ENCODE results near the gene PSG1.
A peak's percentile ranks its signal among the peaks of the same experiment; 100 is the strongest.
"Not testable (repeated sequence)": the region's sequence is repeated elsewhere in the genome, so short reads cannot be mapped to it uniquely, and the experiment has no call there.

Gene PSG1

DNA sequence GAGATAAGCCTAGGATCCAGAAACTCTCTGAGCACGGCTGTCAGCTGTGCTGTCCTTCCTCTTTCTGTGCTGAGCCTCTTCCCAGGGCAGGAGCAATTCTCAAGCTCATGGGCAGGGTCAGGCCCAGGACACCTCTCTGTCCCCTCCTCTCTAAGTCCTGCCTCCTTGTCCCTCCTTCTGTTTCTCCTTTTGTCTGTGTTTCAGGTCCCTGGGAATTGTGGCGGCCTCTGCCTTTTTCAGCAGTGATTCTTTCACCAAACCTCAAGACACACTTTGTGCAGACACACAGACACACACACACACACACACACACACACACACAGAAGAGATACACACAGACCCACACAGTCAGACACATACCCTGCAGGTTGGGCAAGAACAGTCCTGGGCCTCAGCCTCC is at the start of gene PSG1:
PSG1 (minus strand) TSS at position 101 of the 400 bp plus-strand sequence. CDS start 132 bp downstream, outside the sequence.
- DNase-seq (ENCODE audit: low spot score in 2 of 2) (no peak), ATAC-seq (no peak)
- Mint-ChIP-seq H3K27ac (peak within 1 kb of the TSS; percentile 45), H3K36me3 (no peaks in the 10 kb centered on the region), H3K4me1 (no peaks in the 10 kb centered on the region), H3K4me3 (no peak within 1 kb of the TSS), H3K9me3 (no peaks in the 10 kb centered on the region)

DNA sequence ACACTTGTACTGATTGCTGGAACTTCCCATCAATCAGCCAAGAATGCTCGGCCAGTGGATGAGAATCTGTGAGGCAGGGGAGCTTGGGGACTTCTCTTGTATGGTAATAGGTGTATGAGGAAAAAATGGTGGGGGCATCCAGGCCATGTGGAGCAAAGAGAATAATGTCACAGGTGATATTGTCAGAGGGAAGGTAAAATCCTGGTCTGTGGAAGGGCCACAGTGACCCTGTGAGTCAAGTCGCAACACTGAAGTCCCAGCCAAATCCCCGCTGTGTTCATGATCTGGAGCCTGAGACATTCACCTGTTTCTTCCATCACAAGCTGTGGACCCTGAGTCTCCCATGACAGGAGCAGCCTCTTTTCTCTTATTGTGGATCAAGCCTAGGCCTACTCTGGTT is 49.4 kb upstream of the PSG1 start:
- Mint-ChIP-seq H3K36me3 (no peaks in the 10 kb centered on the region), H3K27ac (no peak overlapping the region)
- no peak for ATAC-seq

DNA sequence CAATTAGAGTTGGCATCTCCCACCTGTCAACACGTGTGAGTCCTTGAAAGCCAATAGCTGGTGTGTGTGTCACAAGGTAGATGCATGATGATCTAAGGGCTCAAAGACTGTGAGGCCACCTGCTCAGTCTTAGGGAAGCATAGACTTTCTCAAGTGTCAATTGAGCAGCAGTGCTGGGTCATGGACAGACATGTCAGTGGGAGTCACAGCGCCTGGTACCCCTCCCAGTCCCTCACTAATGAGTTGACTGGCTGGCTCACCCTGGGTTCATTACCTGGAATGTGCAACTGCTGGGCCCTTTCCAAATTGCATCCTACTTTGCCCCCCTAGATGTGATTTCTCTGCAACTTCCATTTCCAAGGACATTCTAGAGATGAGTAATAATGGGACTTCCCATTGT is 47.3 kb upstream of the PSG1 start:
- no peak for DNase-seq (ENCODE audit: low spot score in 2 of 2)
- Mint-ChIP-seq H3K4me3 (no peak overlapping the region), H3K36me3 (no peaks in the 10 kb centered on the region), H3K4me1 (no peaks in the 10 kb centered on the region), H3K9me3 (no peaks in the 10 kb centered on the region), H3K27ac (no peak overlapping the region)
- no peak for ATAC-seq

More for the DNA sequence above, 49.4 kb upstream of the PSG1 start:
- Mint-ChIP-seq H3K4me3 (no peak overlapping the region), H3K9me3 (no peaks in the 10 kb centered on the region), H3K4me1 (no peaks in the 10 kb centered on the region)
- DNase-seq (ENCODE audit: low spot score in 2 of 2), result no peak

- H3K9me3 Mint-ChIP-seq; H3K4me3 Mint-ChIP-seq; H3K36me3 Mint-ChIP-seq; DNase-seq (ENCODE audit: low spot score in 2 of 2); ATAC-seq; H3K4me1 Mint-ChIP-seq; H3K27ac Mint-ChIP-seq: not testable (repeated sequence)
Observed at GRCh38 chr19:42923106-42923505, 43.6 kb upstream of the PSG1 start.

DNA sequence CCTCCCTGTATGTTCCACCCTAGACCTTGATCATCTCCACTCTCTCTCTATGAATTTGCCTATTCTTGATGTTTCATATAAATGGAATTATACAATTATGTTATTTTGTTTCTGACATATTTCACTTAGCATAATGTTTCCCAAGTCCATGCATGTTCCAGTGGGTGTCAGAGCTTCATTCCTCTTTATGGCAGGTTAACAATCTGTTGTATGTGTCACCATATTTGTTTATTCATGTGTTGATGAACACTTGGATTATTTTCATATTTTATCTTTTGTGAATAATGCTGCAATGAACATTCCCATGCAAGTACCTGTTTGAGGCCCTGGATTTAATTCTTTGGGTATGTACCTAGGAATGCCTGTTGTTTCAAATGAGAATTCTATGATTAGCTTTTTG is 41.5 kb upstream of the PSG1 start:
- H3K36me3 Mint-ChIP-seq; H3K4me1 Mint-ChIP-seq; H3K9me3 Mint-ChIP-seq; ATAC-seq; DNase-seq (ENCODE audit: low spot score in 2 of 2); H3K27ac Mint-ChIP-seq; H3K4me3 Mint-ChIP-seq: not testable (repeated sequence)

DNA sequence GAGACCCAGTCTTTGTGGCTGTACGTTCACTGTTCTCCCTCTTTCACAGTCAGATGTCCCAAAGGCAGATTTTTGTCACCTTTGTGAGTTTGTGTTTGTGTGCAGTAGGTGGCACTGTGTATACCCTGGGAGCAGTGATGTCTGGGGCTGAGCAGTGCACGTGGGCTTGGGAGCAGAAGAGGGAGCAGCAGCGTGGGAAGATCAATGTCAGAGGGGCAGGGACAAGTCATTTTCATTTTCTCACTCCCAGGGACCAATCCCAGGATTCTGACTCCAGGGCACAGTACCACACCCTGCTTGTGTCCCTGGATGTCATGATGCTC is 40.2 kb upstream of the PSG1 start:
- ATAC-seq, result no peak
- no peaks in the 10 kb centered on the region for H3K4me1 Mint-ChIP-seq
- no peaks in the 10 kb centered on the region for H3K9me3 Mint-ChIP-seq
- DNase-seq (ENCODE audit: low spot score in 2 of 2), result no peak
- no peak overlapping the region for H3K4me3 Mint-ChIP-seq
- H3K27ac Mint-ChIP-seq, result no peak overlapping the region
- H3K36me3 Mint-ChIP-seq, result no peaks in the 10 kb centered on the region

DNA sequence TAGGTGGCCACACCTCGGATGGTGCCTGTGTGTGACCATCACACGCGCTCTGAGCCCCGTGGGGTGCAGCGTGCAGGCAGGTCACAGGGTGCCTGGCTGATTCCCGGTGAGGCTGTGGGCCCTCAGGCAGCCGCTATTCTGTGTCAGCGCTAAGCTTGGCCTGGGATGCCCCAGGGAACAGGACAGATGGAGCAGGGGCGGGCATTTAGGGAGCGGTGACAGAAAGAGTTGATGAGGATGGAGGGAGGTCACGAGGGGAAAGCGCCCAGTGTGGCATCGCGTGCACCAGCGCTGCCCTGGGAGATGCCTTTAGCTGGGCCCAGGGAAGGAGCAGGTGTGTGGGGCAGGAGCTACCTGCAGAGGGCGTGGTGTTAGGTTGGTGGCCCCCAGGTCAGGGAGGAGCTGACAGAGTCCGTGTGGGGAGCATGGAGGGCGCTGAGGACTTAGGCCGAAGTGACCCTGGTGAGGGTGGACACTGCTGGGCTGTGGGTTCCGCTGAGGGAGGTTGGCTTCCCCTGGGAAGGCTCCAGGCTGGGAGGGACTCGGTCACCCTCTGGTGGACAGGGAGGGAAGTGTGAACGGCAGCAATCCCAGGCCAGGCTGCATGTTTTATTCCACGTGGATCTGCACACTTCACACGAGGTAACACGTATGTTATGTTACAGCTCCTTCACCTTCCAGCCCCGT is 39.7 kb upstream of the PSG1 start:
- not testable (repeated sequence) for H3K9me3 Mint-ChIP-seq, H3K27ac Mint-ChIP-seq, H3K36me3 Mint-ChIP-seq, ATAC-seq, H3K4me1 Mint-ChIP-seq, H3K4me3 Mint-ChIP-seq
- DNase-seq (ENCODE audit: low spot score in 2 of 2), result peak in 1 of 2 donors; percentile 43

- H3K4me3 Mint-ChIP-seq, ATAC-seq, H3K9me3 Mint-ChIP-seq, H3K4me1 Mint-ChIP-seq, H3K36me3 Mint-ChIP-seq, H3K27ac Mint-ChIP-seq: not testable (repeated sequence)
- peak in 1 of 2 donors; percentile 35 for DNase-seq (ENCODE audit: low spot score in 2 of 2)
Observed at GRCh38 chr19:42918377-42919069, 39.0 kb upstream of the PSG1 start.

DNA sequence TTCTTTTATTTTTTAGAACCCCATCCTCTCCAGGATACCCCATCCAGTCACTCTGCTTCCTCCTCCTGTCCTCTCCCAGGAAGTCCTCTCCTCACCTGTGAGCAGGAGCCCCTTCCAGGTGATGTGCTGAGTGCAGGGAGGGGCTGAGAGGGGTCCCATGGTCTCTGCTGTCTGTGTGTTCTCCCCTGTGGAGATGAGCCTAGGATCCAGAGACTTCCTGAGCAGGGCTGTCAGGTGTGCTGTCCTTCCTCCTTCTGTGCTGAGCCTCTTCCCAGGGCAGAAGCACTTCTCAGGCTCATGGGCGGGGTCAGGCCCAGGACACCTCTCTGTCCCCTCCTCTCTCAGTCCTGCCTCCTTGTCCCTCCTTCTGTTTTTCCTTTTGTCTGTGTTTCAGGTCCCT is 38.1 kb upstream of the PSG1 start, which contains the start of gene PSG6:
PSG6 (minus strand) TSS at position 261 of the 400 bp plus-strand sequence; CDS start at position 159, 102 bp downstream.
- H3K27ac Mint-ChIP-seq; ATAC-seq; H3K4me3 Mint-ChIP-seq; H3K36me3 Mint-ChIP-seq; H3K9me3 Mint-ChIP-seq; H3K4me1 Mint-ChIP-seq; DNase-seq (ENCODE audit: low spot score in 2 of 2): not testable (repeated sequence)

- not testable (repeated sequence) for H3K36me3 Mint-ChIP-seq; H3K9me3 Mint-ChIP-seq; H3K4me3 Mint-ChIP-seq; DNase-seq (ENCODE audit: low spot score in 2 of 2); ATAC-seq; H3K4me1 Mint-ChIP-seq; H3K27ac Mint-ChIP-seq
Observed at GRCh38 chr19:42916931-42917330, 37.4 kb upstream of the PSG1 start.

GRCh38 chr19:42913516-42913915 is 34.0 kb upstream of the PSG1 start:
- not testable (repeated sequence) for H3K4me3 Mint-ChIP-seq; DNase-seq (ENCODE audit: low spot score in 2 of 2); H3K4me1 Mint-ChIP-seq; ATAC-seq; H3K36me3 Mint-ChIP-seq; H3K27ac Mint-ChIP-seq; H3K9me3 Mint-ChIP-seq

DNA sequence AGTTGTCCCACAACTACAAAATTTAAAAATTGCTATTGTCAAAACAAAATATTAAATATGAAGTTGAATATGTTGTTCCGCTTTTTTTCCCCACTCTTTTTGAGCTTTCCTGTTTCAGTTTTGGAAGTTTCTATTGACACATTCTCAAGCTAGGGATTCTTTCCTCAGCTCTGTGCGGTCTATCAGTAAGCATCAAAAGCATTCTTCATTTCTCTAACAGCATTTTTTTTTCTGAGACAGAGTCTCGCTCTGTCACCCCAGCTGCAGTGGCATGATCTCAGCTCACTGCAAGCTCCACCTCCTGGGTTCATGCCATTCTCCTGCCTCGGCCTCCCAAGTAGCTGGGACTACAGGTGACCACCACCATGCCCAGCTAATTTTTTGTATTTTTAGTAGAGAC is 33.4 kb upstream of the PSG1 start:
- H3K9me3 Mint-ChIP-seq; H3K27ac Mint-ChIP-seq; ATAC-seq; DNase-seq (ENCODE audit: low spot score in 2 of 2); H3K4me1 Mint-ChIP-seq; H3K4me3 Mint-ChIP-seq; H3K36me3 Mint-ChIP-seq: not testable (repeated sequence)

DNA sequence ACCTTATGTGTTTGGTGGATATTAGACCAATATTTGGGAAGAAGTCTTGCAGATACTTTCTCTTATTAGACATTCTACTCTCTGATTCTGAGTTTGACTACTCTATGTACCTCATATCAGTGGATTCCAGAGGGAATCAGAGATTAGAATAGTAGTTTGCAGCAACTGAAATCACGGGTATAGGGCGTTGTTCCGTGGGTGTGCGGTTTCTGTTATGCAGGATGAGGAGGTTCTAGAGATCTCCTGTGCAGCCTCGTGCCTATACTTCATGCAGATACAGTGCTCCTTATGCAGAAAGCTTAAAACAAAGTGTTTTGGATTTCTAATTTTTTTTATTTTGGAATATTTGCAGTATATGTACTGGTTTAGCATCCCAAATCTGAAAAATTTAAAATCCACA is 32.2 kb upstream of the PSG1 start:
- H3K9me3 Mint-ChIP-seq; DNase-seq (ENCODE audit: low spot score in 2 of 2); H3K4me1 Mint-ChIP-seq; ATAC-seq; H3K4me3 Mint-ChIP-seq; H3K27ac Mint-ChIP-seq; H3K36me3 Mint-ChIP-seq: not testable (repeated sequence)

DNA sequence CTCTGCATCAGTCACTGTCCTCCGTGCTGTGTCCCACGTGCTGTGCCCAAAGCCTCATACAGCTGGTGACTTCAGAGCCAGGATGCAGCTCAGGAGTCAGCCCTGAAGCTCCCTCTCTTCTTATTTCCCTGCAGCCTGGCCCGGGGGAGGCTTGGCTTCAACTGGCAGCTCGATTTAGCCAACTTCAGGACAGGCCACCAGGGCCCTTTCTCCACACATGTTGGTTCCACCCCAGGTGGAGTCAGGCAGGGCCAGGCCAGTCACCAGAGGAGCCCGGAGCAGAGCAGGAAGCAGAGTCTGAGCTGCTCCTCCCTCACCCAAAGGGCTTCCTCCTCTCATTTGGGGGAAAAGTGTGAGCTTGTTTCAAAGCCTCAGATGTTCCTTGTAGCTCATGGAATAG is 26.6 kb upstream of the PSG1 start:
- DNase-seq (ENCODE audit: low spot score in 2 of 2), result peak in 1 of 2 donors; percentile 32
- not testable (repeated sequence) for H3K9me3 Mint-ChIP-seq, H3K4me1 Mint-ChIP-seq, ATAC-seq, H3K4me3 Mint-ChIP-seq, H3K36me3 Mint-ChIP-seq, H3K27ac Mint-ChIP-seq

GRCh38 chr19:42900561-42900960 is 21.0 kb upstream of the PSG1 start:
- H3K9me3 Mint-ChIP-seq; H3K27ac Mint-ChIP-seq; H3K4me3 Mint-ChIP-seq; ATAC-seq; H3K4me1 Mint-ChIP-seq; DNase-seq (ENCODE audit: low spot score in 2 of 2); H3K36me3 Mint-ChIP-seq: not testable (repeated sequence)

DNA sequence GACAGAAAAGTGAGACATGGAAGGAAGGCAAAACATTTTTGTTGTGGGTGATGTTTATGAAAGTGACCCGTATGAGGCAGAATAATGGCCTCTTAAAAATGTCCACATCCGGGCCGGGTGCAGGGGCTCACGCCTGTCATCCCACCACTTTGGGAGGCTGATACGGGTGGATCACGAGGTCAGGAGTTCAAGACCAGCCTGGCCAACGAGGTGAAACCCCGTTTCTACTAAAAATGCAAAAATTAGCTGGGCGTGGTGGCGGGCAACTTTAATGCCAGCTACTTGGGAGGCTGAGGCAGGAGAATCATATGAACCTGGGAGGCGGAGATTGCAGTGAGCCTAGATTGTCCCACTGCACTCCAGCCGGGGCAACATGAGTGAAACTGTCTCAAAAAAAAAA is 20.2 kb upstream of the PSG1 start:
- not testable (repeated sequence) for H3K4me3 Mint-ChIP-seq; ATAC-seq; H3K27ac Mint-ChIP-seq; H3K4me1 Mint-ChIP-seq; H3K36me3 Mint-ChIP-seq; DNase-seq (ENCODE audit: low spot score in 2 of 2); H3K9me3 Mint-ChIP-seq

Data from stimulated activated effector memory CD8-positive, alpha-beta T cell treated with anti-CD3 and anti-CD28 coated beads, Interleukin-12 subunit alpha, Interleukin-12 subunit beta, amount 100 ng/mL, for 72 hours (primary cell).